OCI-LY7 (cell line): Measurements from ENCODE around the gene RPS6KA2. TPM values are rescaled to one million over a fixed set of nuclear protein-coding genes. Genes with fewer than 3 reads are reported as not detected.

Experiments
- BruUV-seq: library from RNA; stranded (reverse); fragments of 400-500 nt; replicated peaks from 2 replicates; lab custom pipeline; 2021; lab: Mats Ljungman, UMichigan
- CTCF ChIA-PET: fragments of 300-600 bp; sonication (Branson Sonifier 250); formaldehyde crosslinking; loops from one replicate; lab custom pipeline; 2022; ENCODE audit warnings: antibody characterized with exemption; ENCODE audit not compliant: unreplicated experiment; lab: Charles Lee
- POLR2A ChIA-PET: fragments of 300-600 bp; sonication (Branson Sonifier 250); formaldehyde crosslinking; loops from one replicate; lab custom pipeline; 2022; ENCODE audit warnings: antibody characterized with exemption; lab: Charles Lee
- DNase-seq: peaks from one replicate; pipeline ENCODE4 v3.0.0-alpha.2; 2015; ENCODE audit warnings: low spot score
- H2AFZ ChIP-seq: fragments of 200-600 bp; sonication (generic), shearing (Covaris generic); 2 replicates; pipeline ENCODE4 v1.6.1; 2014; ENCODE audit warnings: mild to moderate bottlenecking, antibody characterized with exemption, low read length, moderate library complexity
- H3K27ac ChIP-seq: fragments of 200-600 bp; sonication (generic); 2 replicates; pipeline ENCODE4 v1.5.1; 2014; ENCODE audit warnings: mixed run types, low read depth, mild to moderate bottlenecking, moderate library complexity, low read length, inconsistent platforms; ENCODE audit not compliant: poor library complexity, severe bottlenecking
- H3K36me3 ChIP-seq: fragments of 200-600 bp; sonication (generic); 2 replicates; pipeline ENCODE4 v1.6.1; 2014; ENCODE audit warnings: mild to moderate bottlenecking, antibody characterized with exemption, low read length, moderate library complexity, mixed read lengths; ENCODE audit not compliant: insufficient read depth
- H3K4me1 ChIP-seq: fragments of 200-600 bp; sonication (generic); 2 replicates; pipeline ENCODE4 v1.5.1; 2014; ENCODE audit warnings: mild to moderate bottlenecking, low read length; ENCODE audit not compliant: insufficient read depth, poor library complexity, severe bottlenecking
- H3K4me2 ChIP-seq: fragments of 200-600 bp; sonication (generic); 2 replicates; pipeline ENCODE4 v1.6.1; 2014; ENCODE audit warnings: mild to moderate bottlenecking, low read length
- H3K4me3 ChIP-seq: fragments of 200-600 bp; sonication (generic); 2 replicates; pipeline ENCODE4 v1.5.1; 2014; ENCODE audit warnings: mild to moderate bottlenecking, low read depth, low read length; ENCODE audit not compliant: poor library complexity, severe bottlenecking
- H3K79me2 ChIP-seq: fragments of 200-600 bp; sonication (generic); 2 replicates; pipeline ENCODE4 v1.6.1; 2016; ENCODE audit warnings: low read depth, mild to moderate bottlenecking, low read length, moderate library complexity, mixed read lengths; ENCODE audit not compliant: insufficient read depth
- H3K9me2 ChIP-seq: fragments of 200-600 bp; sonication (generic); 2 replicates; pipeline ENCODE4 v1.6.1; 2016; ENCODE audit warnings: mild to moderate bottlenecking, low read length, mixed read lengths; ENCODE audit not compliant: insufficient read depth
- H3K9me3 ChIP-seq: fragments of 200-600 bp; sonication (generic); 2 replicates; pipeline ENCODE4 v1.6.1; 2014; ENCODE audit warnings: mild to moderate bottlenecking, mixed run types, low read length, mixed read lengths
- H4K20me1 ChIP-seq: fragments of 200-600 bp; sonication (generic); 2 replicates; pipeline ENCODE4 v1.6.1; 2014; ENCODE audit warnings: mild to moderate bottlenecking, antibody characterized with exemption, low read length, moderate library complexity, mixed read lengths; ENCODE audit not compliant: insufficient read depth
- CTCF ChIP-seq: fragments of 200-600 bp; sonication (generic); conservative IDR thresholded peaks from 2 replicates; pipeline ENCODE4 v1.5.1; 2014; ENCODE audit warnings: mild to moderate bottlenecking, antibody characterized with exemption, low read length, moderate library complexity, mixed read lengths
- EZH2phosphoT487 ChIP-seq: fragments of 200-600 bp; sonication (generic); IDR thresholded peaks from 2 replicates; pipeline ENCODE4 v1.6.1; 2018; ENCODE audit warnings: low read depth, borderline replicate concordance, mild to moderate bottlenecking, mixed run types, antibody characterized with exemption, low read length, moderate library complexity, mixed read lengths
- intact Hi-C: fragments of 100-400 bp; cut with micrococcal nuclease; formaldehyde crosslinking; loops from one replicate; pipeline ENCODE4 v1.10.0; 2022; ENCODE audit not compliant: unreplicated experiment
- total RNA-seq, 2 experiments: library from RNA; depleted of rRNA in 1 of 2; stranded (reverse); fragments of >200 nt in 1 of 2; shearing (Covaris generic) in 1 of 2; gene quantifications; 2 replicates each; pipeline ENCODE4 v1.2.3, GENCODE V29; 2014 to 2022

RPS6KA2 gene
- total RNA-seq, 2 experiments from 2014 or later = 0.69 to 1.9 TPM

DNA sequence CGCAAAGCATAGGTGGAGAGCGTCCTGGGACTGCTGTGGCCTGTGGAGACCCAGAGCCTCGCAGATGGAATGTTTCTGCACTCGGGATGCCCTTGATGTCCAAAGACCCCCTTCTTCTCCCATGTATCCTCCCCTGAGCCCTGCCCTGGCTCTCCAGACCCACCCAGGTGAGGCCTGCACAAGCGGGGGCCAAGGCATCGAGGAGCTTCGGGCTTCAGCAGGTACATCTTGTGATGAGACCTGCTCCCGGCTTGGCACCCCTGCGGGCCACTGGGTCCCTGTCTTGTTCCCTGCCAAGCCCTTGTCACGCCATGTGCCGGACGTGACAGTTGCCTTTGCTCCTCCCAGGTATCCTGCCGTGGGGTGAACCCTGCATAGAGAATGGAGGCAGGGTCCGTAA, 125.8 kb downstream of the RPS6KA2 start:
- Histone ChIP-seq H3K27ac (no peak overlapping the region), H3K4me2 (no peak overlapping the region), H3K36me3 (no peaks in the 10 kb centered on the region), H4K20me1 (no peaks in the 10 kb centered on the region), H2AFZ (no peak overlapping the region), H3K4me1 (no peaks in the 10 kb centered on the region), H3K79me2 (no peaks in the 10 kb centered on the region), H3K4me3 (no peak overlapping the region), H3K9me3 (no peaks in the 10 kb centered on the region), H3K9me2 (no peaks in the 10 kb centered on the region)
- POLR2A ChIA-PET = no interaction called here
- BruUV-seq = no TSS peak
- CTCF ChIA-PET = no interaction called here
- intact Hi-C loops = no loop called here
- DNase-seq = no peak
- TF ChIP-seq EZH2phosphoT487 (no peak), CTCF (no peak)

DNA sequence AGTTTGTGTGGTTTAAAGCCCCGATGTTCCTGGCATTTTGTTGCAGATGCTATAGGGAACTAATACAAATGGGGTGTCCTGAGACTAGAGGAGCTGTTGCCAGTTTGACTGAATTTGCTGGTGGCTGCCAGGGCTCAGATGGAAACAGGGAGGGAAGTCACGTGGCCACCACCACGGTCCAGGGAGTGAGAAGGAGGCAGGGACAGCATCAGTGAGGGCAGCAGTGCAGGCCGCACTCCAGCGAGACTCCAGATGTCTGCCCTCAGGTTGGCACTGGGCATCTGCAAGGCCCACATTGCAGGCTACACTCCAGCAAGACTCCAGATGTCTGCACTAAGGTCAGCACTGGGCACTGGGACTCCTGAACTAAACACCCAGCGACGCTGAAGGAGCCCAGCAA, 126.8 kb downstream of the RPS6KA2 start:
- TF ChIP-seq EZH2phosphoT487 = no peak
- TF ChIP-seq CTCF = no peak
- no peak overlapping the region for H3K4me2 ChIP-seq
- no peak overlapping the region for H2AFZ ChIP-seq
- H3K4me3 ChIP-seq = no peak overlapping the region
- H3K36me3 ChIP-seq = no peaks in the 10 kb centered on the region
- no TSS peak for BruUV-seq
- no peaks in the 10 kb centered on the region for H4K20me1 ChIP-seq
- DNase-seq = no peak
- no peaks in the 10 kb centered on the region for H3K79me2 ChIP-seq
- POLR2A ChIA-PET = no interaction called here
- H3K4me1 ChIP-seq = no peaks in the 10 kb centered on the region
- H3K27ac ChIP-seq = no peak overlapping the region
- H3K9me3 ChIP-seq = no peaks in the 10 kb centered on the region
- CTCF ChIA-PET = interaction anchor here (0.7 kb wide), 1 partner anchor 1157 kb away, joined by 3 read pairs; no protein-coding TSS in a partner anchor
- intact Hi-C loops = no loop called here
- no peaks in the 10 kb centered on the region for H3K9me2 ChIP-seq

DNA sequence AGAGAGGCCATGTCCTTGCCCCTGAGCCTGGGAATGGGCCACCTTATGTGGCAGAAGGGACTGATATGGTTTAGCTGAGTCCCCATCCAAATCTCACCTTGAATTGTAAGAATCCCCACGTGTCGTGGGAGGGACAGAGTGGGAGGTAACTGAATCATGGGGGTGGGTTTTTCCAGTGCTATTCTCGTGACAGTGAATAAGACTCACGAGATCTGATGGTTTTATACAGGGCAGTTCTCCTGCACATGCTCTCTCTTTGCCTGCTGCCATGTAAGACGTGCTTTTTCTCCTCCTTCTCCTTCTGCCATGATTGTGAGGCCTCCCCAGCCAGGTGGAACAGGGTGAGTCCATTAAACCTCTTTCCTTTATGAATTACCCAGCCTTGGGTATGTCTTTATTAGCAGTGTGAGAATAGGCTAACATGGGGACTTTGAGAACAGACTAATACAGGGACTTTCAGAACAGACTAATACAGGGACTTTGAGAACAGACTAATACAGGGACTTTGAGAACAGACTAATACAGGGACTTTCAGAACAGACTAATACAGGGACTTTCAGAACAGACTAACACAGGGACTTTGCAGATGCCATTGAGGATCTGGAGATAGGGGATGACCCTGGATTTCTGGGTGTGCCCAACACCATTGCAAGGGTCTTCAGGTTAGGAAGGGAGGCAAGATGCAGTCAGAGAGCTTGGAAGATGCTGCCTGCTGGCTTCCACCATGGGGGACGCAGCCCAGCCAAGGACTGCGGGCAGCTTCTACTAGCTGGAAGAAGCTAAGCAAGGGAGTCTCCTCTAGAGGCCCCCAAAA, 127.5 kb downstream of the RPS6KA2 start:
- ChIA-PET POLR2A (no interaction called here), CTCF (no interaction called here)
- Histone ChIP-seq H3K79me2 (no peaks in the 10 kb centered on the region), H3K27ac (no peak overlapping the region), H3K9me2 (no peaks in the 10 kb centered on the region), H4K20me1 (no peaks in the 10 kb centered on the region), H3K9me3 (no peaks in the 10 kb centered on the region), H3K36me3 (no peaks in the 10 kb centered on the region), H3K4me3 (no peak overlapping the region), H2AFZ (no peak overlapping the region), H3K4me2 (no peak overlapping the region), H3K4me1 (no peaks in the 10 kb centered on the region)
- DNase-seq = no peak
- BruUV-seq = no TSS peak
- TF ChIP-seq EZH2phosphoT487 (no peak), CTCF (no peak)
- intact Hi-C loops = no loop called here
